Measurements from ENCODE around the gene TMEM219. TPM values are rescaled to one million over a fixed set of nuclear protein-coding genes. Genes with fewer than 3 reads are reported as not detected.

Gene TMEM219
- total RNA-seq, 1 donor from 2014 or later, result 88.0 TPM

DNA sequence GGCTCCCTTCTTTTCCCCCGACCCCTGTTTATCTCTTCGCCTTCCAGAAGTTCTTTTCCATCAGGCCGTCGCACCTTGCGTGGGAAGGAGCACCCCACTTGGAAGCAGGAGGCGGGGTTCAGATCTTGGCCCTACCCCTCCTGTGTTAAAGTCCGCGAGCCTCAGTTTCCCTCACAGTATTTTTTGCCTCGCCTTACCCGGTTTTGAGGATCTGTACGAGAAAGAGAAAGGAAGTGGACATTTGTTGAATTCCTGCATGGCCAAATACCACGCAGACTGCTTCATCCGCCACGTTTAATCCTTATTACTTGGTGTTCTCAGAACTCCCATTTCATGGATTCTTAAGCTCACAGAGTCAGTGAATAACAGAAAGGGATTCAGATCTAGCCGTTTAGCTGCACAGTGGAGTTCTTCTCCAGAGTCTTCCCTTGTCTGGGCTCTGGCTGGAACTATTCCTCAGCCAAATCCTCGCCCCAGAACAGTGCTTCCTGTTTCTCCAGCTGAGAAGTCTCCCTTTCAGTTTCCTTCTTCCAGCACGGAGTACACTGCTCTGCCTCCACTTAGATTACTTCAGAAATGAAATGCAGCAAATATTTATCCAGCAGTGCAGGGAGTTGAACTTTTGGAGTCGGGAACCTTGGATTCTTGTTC is 590 bp downstream of the TMEM219 start:
- H3K9me3 Mint-ChIP-seq (ENCODE audit: unreplicated experiment), result peaks cover 6% of the 10 kb centered on the region
- H3K27ac Mint-ChIP-seq (ENCODE audit: unreplicated experiment), result peak overlapping the region; percentile 62
- H3K4me1 Mint-ChIP-seq (ENCODE audit: low read depth, unreplicated experiment), result no peaks in the 10 kb centered on the region
- TF ChIP-seq, protein P1, sequence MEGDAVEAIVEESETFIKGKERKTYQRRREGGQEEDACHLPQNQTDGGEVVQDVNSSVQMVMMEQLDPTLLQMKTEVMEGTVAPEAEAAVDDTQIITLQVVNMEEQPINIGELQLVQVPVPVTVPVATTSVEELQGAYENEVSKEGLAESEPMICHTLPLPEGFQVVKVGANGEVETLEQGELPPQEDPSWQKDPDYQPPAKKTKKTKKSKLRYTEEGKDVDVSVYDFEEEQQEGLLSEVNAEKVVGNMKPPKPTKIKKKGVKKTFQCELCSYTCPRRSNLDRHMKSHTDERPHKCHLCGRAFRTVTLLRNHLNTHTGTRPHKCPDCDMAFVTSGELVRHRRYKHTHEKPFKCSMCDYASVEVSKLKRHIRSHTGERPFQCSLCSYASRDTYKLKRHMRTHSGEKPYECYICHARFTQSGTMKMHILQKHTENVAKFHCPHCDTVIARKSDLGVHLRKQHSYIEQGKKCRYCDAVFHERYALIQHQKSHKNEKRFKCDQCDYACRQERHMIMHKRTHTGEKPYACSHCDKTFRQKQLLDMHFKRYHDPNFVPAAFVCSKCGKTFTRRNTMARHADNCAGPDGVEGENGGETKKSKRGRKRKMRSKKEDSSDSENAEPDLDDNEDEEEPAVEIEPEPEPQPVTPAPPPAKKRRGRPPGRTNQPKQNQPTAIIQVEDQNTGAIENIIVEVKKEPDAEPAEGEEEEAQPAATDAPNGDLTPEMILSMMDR (IDR thresholded peaks at IDR 0.05; ENCODE audit: partially characterized antibody, unreplicated experiment), result no peak
- H3K36me3 Mint-ChIP-seq (ENCODE audit: unreplicated experiment), result peaks cover 4% of the 10 kb centered on the region
- H3K27me3 Mint-ChIP-seq (ENCODE audit: unreplicated experiment), result peaks cover 2% of the 10 kb centered on the region
- DNase-seq, result no peak
- H3K4me3 Mint-ChIP-seq (ENCODE audit: unreplicated experiment), result peak overlapping the region; percentile 95

DNA sequence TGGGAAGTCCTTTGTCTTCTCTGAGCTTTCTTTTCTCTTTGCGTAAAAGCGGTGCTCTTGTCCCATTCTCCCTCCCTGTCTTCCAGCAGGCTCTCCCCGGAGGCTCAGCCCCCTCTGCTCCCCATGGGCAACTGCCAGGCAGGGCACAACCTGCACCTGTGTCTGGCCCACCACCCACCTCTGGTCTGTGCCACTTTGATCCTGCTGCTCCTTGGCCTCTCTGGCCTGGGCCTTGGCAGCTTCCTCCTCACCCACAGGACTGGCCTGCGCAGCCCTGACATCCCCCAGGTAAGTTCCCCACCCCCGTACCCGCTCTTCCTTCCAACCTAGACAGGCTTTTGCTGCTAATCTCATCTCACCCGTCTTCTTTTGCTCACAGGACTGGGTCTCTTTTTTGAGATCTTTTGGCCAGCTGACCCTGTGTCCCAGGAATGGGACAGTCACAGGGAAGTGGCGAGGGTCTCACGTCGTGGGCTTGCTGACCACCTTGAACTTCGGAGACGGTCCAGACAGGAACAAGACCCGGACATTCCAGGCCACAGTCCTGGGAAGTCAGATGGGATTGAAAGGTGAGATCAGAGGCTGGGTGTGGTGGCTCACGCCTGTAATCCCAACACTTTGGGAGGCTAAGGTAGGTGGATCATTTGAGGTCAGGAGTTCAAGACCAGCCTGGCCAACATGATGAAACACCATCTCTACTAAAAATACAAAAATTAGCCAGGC is 1.3 kb downstream of the TMEM219 start:
- TF ChIP-seq, protein P1 (IDR thresholded peaks at IDR 0.05; ENCODE audit: partially characterized antibody, unreplicated experiment), result no peak
- DNase-seq, result no peak
- H3K9me3 Mint-ChIP-seq (ENCODE audit: unreplicated experiment), result peaks cover 6% of the 10 kb centered on the region
- H3K27ac Mint-ChIP-seq (ENCODE audit: unreplicated experiment), result no peak overlapping the region
- H3K4me3 Mint-ChIP-seq (ENCODE audit: unreplicated experiment), result peak overlapping the region; percentile 95
- peaks cover 4% of the 10 kb centered on the region for H3K36me3 Mint-ChIP-seq (ENCODE audit: unreplicated experiment)
- H3K27me3 Mint-ChIP-seq (ENCODE audit: unreplicated experiment), result peaks cover 2% of the 10 kb centered on the region
- H3K4me1 Mint-ChIP-seq (ENCODE audit: low read depth, unreplicated experiment), result no peaks in the 10 kb centered on the region

DNA sequence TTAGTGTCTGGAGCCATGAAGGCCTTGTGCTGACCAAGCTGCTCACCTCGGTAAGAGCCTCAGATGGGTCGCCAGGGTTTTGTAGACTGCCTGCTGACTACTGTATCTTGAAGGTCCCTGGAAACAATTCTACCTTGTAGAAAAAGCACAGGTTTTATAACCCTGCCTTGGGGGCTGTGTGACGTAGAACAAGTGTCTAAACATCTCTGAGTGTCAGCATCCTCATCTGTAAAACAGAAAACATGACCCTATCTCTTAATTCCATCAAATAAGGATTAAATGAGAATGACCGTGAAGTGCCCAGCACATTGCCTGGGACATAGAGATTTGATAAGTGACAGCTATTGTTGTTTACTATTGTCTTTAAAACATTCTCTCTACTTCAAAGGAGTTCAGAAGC is 6.3 kb downstream of the TMEM219 start:
- DNase-seq, result no peak
- peaks cover 8% of the 10 kb centered on the region for H3K36me3 Mint-ChIP-seq (ENCODE audit: unreplicated experiment)
- H3K9me3 Mint-ChIP-seq (ENCODE audit: unreplicated experiment), result peaks cover 6% of the 10 kb centered on the region
- peaks cover 3% of the 10 kb centered on the region for H3K27me3 Mint-ChIP-seq (ENCODE audit: unreplicated experiment)
- no peak overlapping the region for H3K4me3 Mint-ChIP-seq (ENCODE audit: unreplicated experiment)
- no peak overlapping the region for H3K27ac Mint-ChIP-seq (ENCODE audit: unreplicated experiment)
- TF ChIP-seq, protein P1 (IDR thresholded peaks at IDR 0.05; ENCODE audit: partially characterized antibody, unreplicated experiment), result no peak
- H3K4me1 Mint-ChIP-seq (ENCODE audit: low read depth, unreplicated experiment), result peaks cover 2% of the 10 kb centered on the region

DNA sequence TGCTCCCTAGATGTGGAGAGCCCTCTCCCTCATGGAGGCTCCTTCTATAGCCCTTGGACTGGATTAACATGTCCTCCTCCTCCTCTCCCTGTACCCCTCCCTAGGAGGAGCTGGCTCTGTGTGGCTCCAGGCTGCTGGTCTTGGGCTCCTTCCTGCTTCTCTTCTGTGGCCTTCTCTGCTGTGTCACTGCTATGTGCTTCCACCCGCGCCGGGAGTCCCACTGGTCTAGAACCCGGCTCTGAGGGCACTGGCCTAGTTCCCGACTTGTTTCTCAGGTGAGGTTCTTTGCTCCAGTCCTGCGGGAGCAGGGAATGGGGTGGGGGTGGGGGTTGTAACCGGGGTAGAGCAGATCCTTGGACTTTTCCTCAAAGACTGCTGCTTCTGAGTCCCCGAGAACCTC is 9.4 kb downstream of the TMEM219 start:
- Mint-ChIP-seq H3K36me3 (ENCODE audit: unreplicated experiment) (peaks cover 4% of the 10 kb centered on the region), H3K27me3 (ENCODE audit: unreplicated experiment) (peaks cover 8% of the 10 kb centered on the region), H3K27ac (ENCODE audit: unreplicated experiment) (no peak overlapping the region), H3K9me3 (ENCODE audit: unreplicated experiment) (peaks cover 17% of the 10 kb centered on the region), H3K4me3 (ENCODE audit: unreplicated experiment) (no peak overlapping the region), H3K4me1 (ENCODE audit: low read depth, unreplicated experiment) (peaks cover 18% of the 10 kb centered on the region)
- DNase-seq, result no peak
- TF ChIP-seq, protein P1 (IDR thresholded peaks at IDR 0.05; ENCODE audit: partially characterized antibody, unreplicated experiment), result no peak

DNA sequence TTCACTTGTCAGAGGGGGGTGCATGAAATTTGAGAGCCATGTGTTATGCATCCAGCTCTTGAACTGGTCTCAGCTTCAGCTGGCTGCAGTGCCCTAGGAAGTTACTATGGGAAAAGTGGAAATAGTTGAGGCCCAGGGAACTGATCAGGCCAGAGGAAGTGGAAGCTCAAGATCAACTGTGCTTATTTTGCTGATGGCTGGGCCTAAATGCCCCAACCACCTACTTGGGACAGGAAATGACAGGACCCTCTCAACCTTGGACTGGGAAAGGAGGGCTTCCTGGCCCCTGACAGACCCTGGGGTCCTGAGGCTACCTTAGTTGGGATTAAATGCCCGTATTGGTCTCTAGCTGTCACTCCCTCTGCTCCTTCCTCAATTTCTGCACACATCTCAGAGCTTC is 10.6 kb downstream of the TMEM219 start:
- H3K4me1 Mint-ChIP-seq (ENCODE audit: low read depth, unreplicated experiment), result peaks cover 26% of the 10 kb centered on the region
- H3K4me3 Mint-ChIP-seq (ENCODE audit: unreplicated experiment), result peak overlapping the region; percentile 40
- H3K36me3 Mint-ChIP-seq (ENCODE audit: unreplicated experiment), result peaks cover 4% of the 10 kb centered on the region
- no peak for DNase-seq
- H3K27me3 Mint-ChIP-seq (ENCODE audit: unreplicated experiment), result peaks cover 8% of the 10 kb centered on the region
- H3K27ac Mint-ChIP-seq (ENCODE audit: unreplicated experiment), result no peak overlapping the region
- peaks cover 17% of the 10 kb centered on the region for H3K9me3 Mint-ChIP-seq (ENCODE audit: unreplicated experiment)
- TF ChIP-seq, protein P1 (IDR thresholded peaks at IDR 0.05; ENCODE audit: partially characterized antibody, unreplicated experiment), result no peak

Measured in glutamatergic neuron (in vitro differentiated cells).